WTC11 (cell line): ENCODE results near the gene FKBP10. TPM values are rescaled to one million over a fixed set of nuclear protein-coding genes. Genes with fewer than 3 reads are reported as not detected.

Experiments
- ATAC-seq: fragments of 200-7000 bp; cut with Tn5 transposase; 2 replicates; pipeline ENCODE4 v1.10.0; 2021; ENCODE audit warnings: mild to moderate bottlenecking, moderate library complexity
- CTCF ChIA-PET: fragments of 300-600 bp; sonication (Branson Sonifier 250); formaldehyde crosslinking; loops from one replicate; lab custom pipeline; 2021; ENCODE audit warnings: antibody characterized with exemption; lab: Charles Lee
- POLR2A ChIA-PET: fragments of 350-600 bp; sonication (Branson Sonifier 250); formaldehyde crosslinking; loops from one replicate; lab custom pipeline; 2021; ENCODE audit warnings: antibody characterized with exemption; lab: Charles Lee
- DNase-seq: peaks from one replicate; pipeline ENCODE4 v3.0.0; 2021; ENCODE audit warnings: low spot score
- H3K27ac Mint-ChIP-seq: 2 replicates; pipeline ENCODE4 v1.8.0; 2021; ENCODE audit warnings: mixed read lengths
- H3K27me3 Mint-ChIP-seq: 2 replicates; pipeline ENCODE4 v1.8.0; 2021; ENCODE audit warnings: low read depth, mild to moderate bottlenecking, moderate library complexity, mixed read lengths
- H3K36me3 Mint-ChIP-seq: 2 replicates; pipeline ENCODE4 v1.8.0; 2021; ENCODE audit warnings: mixed read lengths
- H3K4me1 Mint-ChIP-seq: 2 replicates; pipeline ENCODE4 v1.8.0; 2022; ENCODE audit warnings: mixed read lengths
- H3K4me3 Mint-ChIP-seq: 2 replicates; pipeline ENCODE4 v1.8.0; 2021; ENCODE audit warnings: mild to moderate bottlenecking, moderate library complexity, mixed read lengths
- H3K9me3 Mint-ChIP-seq: 2 replicates; pipeline ENCODE4 v1.8.0; 2021; ENCODE audit warnings: mixed read lengths
- AR ChIP-seq: fragments of 250-450 bp; sonication (Bioruptor Pico); IDR thresholded peaks from 2 replicates; pipeline ENCODE4 v1.9.0; 2021; ENCODE audit warnings: mild to moderate bottlenecking
- ESRRA ChIP-seq: sonication (generic); formaldehyde crosslinking; IDR thresholded peaks from 2 replicates; pipeline ENCODE4 v1.8.1; 2022; ENCODE audit warnings: mild to moderate bottlenecking, missing genetic modification reagents, borderline replicate concordance
- ETV6 ChIP-seq: sonication (generic); formaldehyde crosslinking; IDR thresholded peaks from 2 replicates; pipeline ENCODE4 v1.8.1; 2022; ENCODE audit warnings: mild to moderate bottlenecking, missing genetic modification reagents
- GABPB1 ChIP-seq: sonication (generic); formaldehyde crosslinking; IDR thresholded peaks from 2 replicates; pipeline ENCODE4 v1.8.1; 2023; ENCODE audit warnings: mild to moderate bottlenecking, missing genetic modification reagents
- GRHL2 ChIP-seq: fragments of 250-450 bp; sonication (Bioruptor Pico); IDR thresholded peaks from 2 replicates; pipeline ENCODE4 v1.8.0; 2022; ENCODE audit warnings: mild to moderate bottlenecking, moderate library complexity; ENCODE audit not compliant: insufficient replicate concordance, severe bottlenecking
- JAZF1 ChIP-seq: fragments of 250-450 bp; sonication (Bioruptor Pico); IDR thresholded peaks from 2 replicates; pipeline ENCODE4 v1.9.0; 2021; ENCODE audit warnings: moderate library complexity, mild to moderate bottlenecking, inconsistent platforms
- KAT7 ChIP-seq: sonication (generic); formaldehyde crosslinking; IDR thresholded peaks from 2 replicates; pipeline ENCODE4 v1.8.1; 2023; ENCODE audit warnings: missing genetic modification reagents, mild to moderate bottlenecking, borderline replicate concordance
- MAX ChIP-seq: sonication (generic); formaldehyde crosslinking; IDR thresholded peaks from 2 replicates; pipeline ENCODE4 v1.8.0; 2022; ENCODE audit warnings: mild to moderate bottlenecking, missing genetic modification reagents
- NFATC4 ChIP-seq: fragments of 250-450 bp; sonication (Bioruptor Pico); IDR thresholded peaks from 2 replicates; pipeline ENCODE4 v1.9.0; 2021; ENCODE audit warnings: mild to moderate bottlenecking
- NR3C1 ChIP-seq: sonication (generic); formaldehyde crosslinking; conservative IDR thresholded peaks from 2 replicates; pipeline ENCODE4 v1.8.1; 2023; ENCODE audit warnings: low read depth, mild to moderate bottlenecking, missing genetic modification reagents
- PREB ChIP-seq: sonication (generic); formaldehyde crosslinking; IDR thresholded peaks from 2 replicates; pipeline ENCODE4 v1.8.1; 2022; ENCODE audit warnings: mild to moderate bottlenecking, missing genetic modification reagents, moderate library complexity, borderline replicate concordance
- RELA ChIP-seq: sonication (generic); formaldehyde crosslinking; IDR thresholded peaks from 2 replicates; pipeline ENCODE4 v1.8.1; 2022; ENCODE audit warnings: missing genetic modification reagents, mild to moderate bottlenecking, borderline replicate concordance
- SMAD3 ChIP-seq: sonication (generic); formaldehyde crosslinking; IDR thresholded peaks from 2 replicates; pipeline ENCODE4 v1.8.0; 2022; ENCODE audit warnings: missing genetic modification reagents, mild to moderate bottlenecking, borderline replicate concordance
- TEAD1 ChIP-seq: sonication (generic); formaldehyde crosslinking; IDR thresholded peaks from 2 replicates; pipeline ENCODE4 v1.8.0; 2022; ENCODE audit warnings: mild to moderate bottlenecking, missing genetic modification reagents
- USF2 ChIP-seq: sonication (generic); formaldehyde crosslinking; IDR thresholded peaks from 2 replicates; pipeline ENCODE4 v1.8.1; 2023; ENCODE audit warnings: mild to moderate bottlenecking, missing genetic modification reagents, moderate library complexity
- ZNF423 ChIP-seq: fragments of 250-450 bp; sonication (Bioruptor Pico); IDR thresholded peaks from 2 replicates; pipeline ENCODE4 v2.1.2; 2022; ENCODE audit warnings: mild to moderate bottlenecking, moderate library complexity
- total RNA-seq: library from RNA; stranded (reverse); gene quantifications from 3 replicates; pipeline ENCODE4 v1.2.3, GENCODE V29; 2021
- TF ChIP-seq, protein P1 (sequence below): sonication (generic); formaldehyde crosslinking; conservative IDR thresholded peaks from 2 replicates; pipeline ENCODE4 v1.8.1; 2023; ENCODE audit warnings: mild to moderate bottlenecking, low read depth, missing genetic modification reagents, moderate library complexity
- TF ChIP-seq, protein P2 (sequence below): sonication (generic); formaldehyde crosslinking; IDR thresholded peaks from 2 replicates; pipeline ENCODE4 v1.8.1; 2023; ENCODE audit warnings: mild to moderate bottlenecking, moderate library complexity, missing genetic modification reagents
- TF ChIP-seq, protein P3 (sequence below): fragments of 250-450 bp; sonication (Bioruptor Pico); IDR thresholded peaks from 2 replicates; pipeline ENCODE4 v1.9.0; 2021; ENCODE audit warnings: mild to moderate bottlenecking
- TF ChIP-seq, protein P4 (sequence below): fragments of 200-600 bp; IDR thresholded peaks from 2 replicates; pipeline ENCODE4 v1.8.0; 2022; ENCODE audit warnings: antibody characterized with exemption

Gene FKBP10
- total RNA-seq, 1 experiment from 2014 or later, result 243 TPM

DNA sequence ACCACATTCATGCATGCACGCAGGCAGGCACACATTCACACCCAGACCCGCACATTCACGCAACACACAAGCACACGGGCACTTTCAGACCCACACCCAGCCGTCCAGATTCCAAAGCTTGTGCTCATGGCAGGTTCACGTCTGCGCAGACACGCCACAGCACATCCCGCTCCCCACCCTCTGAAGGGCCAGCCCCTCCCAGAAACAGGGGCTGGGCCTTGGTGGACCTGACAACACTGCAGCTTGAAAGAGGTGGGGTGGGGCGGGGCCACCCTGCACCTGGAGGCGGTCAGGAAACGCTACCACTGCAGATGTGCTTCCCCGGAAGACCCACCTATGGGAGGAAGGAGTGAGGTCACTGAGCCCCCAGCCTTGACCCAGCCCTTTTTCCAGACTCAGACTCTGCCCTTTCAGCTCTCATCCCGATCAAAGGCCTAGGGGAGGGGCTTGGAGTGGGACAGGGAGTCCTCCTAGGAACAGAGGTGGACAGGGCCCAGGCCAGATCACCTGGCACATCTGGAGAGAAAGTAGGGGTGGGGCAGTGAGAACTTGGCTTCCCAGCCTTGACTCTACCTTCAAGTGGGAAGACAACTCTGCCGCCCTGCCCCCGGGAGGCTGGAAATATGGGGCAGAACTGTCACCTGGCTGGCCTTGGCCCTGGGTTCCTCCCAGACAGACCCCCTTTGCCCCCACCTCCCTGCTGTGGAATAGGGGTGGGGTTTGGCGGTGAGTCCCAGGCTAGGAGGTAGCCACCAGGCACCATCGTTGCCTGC is 12.0 kb upstream of the FKBP10 start (continued):
- TF ChIP-seq, protein P1, sequence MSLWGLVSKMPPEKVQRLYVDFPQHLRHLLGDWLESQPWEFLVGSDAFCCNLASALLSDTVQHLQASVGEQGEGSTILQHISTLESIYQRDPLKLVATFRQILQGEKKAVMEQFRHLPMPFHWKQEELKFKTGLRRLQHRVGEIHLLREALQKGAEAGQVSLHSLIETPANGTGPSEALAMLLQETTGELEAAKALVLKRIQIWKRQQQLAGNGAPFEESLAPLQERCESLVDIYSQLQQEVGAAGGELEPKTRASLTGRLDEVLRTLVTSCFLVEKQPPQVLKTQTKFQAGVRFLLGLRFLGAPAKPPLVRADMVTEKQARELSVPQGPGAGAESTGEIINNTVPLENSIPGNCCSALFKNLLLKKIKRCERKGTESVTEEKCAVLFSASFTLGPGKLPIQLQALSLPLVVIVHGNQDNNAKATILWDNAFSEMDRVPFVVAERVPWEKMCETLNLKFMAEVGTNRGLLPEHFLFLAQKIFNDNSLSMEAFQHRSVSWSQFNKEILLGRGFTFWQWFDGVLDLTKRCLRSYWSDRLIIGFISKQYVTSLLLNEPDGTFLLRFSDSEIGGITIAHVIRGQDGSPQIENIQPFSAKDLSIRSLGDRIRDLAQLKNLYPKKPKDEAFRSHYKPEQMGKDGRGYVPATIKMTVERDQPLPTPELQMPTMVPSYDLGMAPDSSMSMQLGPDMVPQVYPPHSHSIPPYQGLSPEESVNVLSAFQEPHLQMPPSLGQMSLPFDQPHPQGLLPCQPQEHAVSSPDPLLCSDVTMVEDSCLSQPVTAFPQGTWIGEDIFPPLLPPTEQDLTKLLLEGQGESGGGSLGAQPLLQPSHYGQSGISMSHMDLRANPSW (CRISPR knock-in tag), result no peak
- TF ChIP-seq SMAD3 (peak; percentile 7; the same call in 1 of the 2 replicates), ETV6 (CRISPR knock-in tag) (peak; percentile 88; the same call in 1 of the 2 replicates), NFATC4 (no peak), NR3C1 (CRISPR knock-in tag) (no peak), MAX (CRISPR knock-in tag) (peak; percentile 54; the same call in 1 of the 2 replicates), JAZF1 (no peak), ESRRA (no peak)
- TF ChIP-seq, protein P2, sequence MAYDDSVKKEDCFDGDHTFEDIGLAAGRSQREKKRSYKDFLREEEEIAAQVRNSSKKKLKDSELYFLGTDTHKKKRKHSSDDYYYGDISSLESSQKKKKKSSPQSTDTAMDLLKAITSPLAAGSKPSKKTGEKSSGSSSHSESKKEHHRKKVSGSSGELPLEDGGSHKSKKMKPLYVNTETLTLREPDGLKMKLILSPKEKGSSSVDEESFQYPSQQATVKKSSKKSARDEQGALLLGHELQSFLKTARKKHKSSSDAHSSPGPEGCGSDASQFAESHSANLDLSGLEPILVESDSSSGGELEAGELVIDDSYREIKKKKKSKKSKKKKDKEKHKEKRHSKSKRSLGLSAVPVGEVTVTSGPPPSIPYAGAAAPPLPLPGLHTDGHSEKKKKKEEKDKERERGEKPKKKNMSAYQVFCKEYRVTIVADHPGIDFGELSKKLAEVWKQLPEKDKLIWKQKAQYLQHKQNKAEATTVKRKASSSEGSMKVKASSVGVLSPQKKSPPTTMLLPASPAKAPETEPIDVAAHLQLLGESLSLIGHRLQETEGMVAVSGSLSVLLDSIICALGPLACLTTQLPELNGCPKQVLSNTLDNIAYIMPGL (CRISPR knock-in tag), result no peak
- TF ChIP-seq, protein P3, sequence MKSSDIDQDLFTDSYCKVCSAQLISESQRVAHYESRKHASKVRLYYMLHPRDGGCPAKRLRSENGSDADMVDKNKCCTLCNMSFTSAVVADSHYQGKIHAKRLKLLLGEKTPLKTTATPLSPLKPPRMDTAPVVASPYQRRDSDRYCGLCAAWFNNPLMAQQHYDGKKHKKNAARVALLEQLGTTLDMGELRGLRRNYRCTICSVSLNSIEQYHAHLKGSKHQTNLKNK, result no peak

DNA sequence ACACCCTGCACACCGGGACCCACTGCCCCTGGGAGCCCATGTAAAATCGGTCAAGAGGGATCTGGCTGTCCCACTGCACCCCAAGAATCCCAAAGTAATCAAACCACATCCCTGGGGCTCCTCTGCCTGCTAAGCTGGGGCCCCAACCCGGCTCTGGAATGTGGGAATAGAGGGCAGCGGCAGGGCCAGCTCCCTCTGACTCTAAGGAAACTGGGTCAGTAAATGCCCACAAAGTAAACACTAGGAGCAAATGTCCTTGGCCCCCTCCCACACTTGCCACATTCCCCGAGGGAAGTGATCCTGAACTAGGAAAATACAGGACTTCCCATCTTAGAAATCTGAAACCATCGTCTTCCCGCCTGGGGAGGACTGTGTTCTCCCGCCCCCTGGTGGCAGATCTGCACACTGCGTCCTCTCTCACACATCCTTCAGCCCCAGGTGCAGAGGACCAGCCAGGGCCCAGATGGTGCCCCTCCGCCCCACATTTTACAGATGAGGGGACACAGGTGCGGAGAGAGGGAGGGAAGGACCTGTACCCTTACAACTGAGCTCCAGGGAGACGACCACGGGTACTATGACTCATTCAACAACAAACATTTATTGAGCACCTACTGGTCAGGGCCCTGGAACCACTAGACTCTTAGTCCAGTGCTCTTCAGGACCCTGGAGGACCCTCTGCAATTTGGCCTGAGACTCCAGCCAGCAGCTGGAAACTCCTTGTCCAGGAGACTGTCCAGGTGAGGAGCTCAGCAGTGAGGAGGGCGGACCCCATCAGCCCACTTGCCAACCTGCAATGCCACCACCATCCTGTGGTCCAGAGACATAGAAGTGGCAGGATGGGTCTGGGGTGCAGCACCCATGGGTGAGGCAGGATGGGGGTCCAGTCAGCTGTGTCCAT is 11.2 kb upstream of the FKBP10 start:
- POLR2A ChIA-PET, result interaction anchor here (1.1 to 9.9 kb wide), 2 partner anchors 16 to 24 kb away, joined by 3 to 142 read pairs; partner anchors contain the start of gene JUP
- DNase-seq (peak; percentile 94), ATAC-seq (peak; percentile 54)
- CTCF ChIA-PET, result interaction anchor here (0.7 to 10.1 kb wide), 26 partner anchors 8 to 645 kb away, joined by 3 to 252 read pairs (median 4); partner anchors contain the start of genes FKBP10, HAP1, JUP and ODAD4
- Mint-ChIP-seq H3K36me3 (peaks cover 18% of the 10 kb centered on the region), H3K4me3 (peak overlapping the region; percentile 66), H3K4me1 (peaks cover 26% of the 10 kb centered on the region), H3K27ac (peak overlapping the region; percentile 97), H3K27me3 (no peaks in the 10 kb centered on the region), H3K9me3 (no peaks in the 10 kb centered on the region)
- TF ChIP-seq AR (CRISPR knock-in tag) (peak; percentile 22; the same call in 1 of the 2 replicates), ESRRA (no peak), TEAD1 (CRISPR knock-in tag) (0 out of 2 replicates have a peak, but pooled peaks have one; percentile 54), ZNF423 (CRISPR knock-in tag) (peak; percentile 59), GRHL2 (no peak), KAT7 (CRISPR knock-in tag) (peak; percentile 46; the same call in 1 of the 2 replicates), USF2 (CRISPR knock-in tag) (no peak), RELA (CRISPR knock-in tag) (0 out of 2 replicates have a peak, but pooled peaks have one; percentile 60), GABPB1 (peak; percentile 31; the same call in 1 of the 2 replicates), SMAD3 (peak; percentile 8; the same call in 1 of the 2 replicates), PREB (CRISPR knock-in tag) (peak; percentile 25; the same call in 1 of the 2 replicates)
- TF ChIP-seq, protein P4, sequence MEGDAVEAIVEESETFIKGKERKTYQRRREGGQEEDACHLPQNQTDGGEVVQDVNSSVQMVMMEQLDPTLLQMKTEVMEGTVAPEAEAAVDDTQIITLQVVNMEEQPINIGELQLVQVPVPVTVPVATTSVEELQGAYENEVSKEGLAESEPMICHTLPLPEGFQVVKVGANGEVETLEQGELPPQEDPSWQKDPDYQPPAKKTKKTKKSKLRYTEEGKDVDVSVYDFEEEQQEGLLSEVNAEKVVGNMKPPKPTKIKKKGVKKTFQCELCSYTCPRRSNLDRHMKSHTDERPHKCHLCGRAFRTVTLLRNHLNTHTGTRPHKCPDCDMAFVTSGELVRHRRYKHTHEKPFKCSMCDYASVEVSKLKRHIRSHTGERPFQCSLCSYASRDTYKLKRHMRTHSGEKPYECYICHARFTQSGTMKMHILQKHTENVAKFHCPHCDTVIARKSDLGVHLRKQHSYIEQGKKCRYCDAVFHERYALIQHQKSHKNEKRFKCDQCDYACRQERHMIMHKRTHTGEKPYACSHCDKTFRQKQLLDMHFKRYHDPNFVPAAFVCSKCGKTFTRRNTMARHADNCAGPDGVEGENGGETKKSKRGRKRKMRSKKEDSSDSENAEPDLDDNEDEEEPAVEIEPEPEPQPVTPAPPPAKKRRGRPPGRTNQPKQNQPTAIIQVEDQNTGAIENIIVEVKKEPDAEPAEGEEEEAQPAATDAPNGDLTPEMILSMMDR, result peak; percentile 97
